GM19397 (cell line): Measurements from ENCODE around the gene UST.
"Not testable (repeated sequence)": the region's sequence is repeated elsewhere in the genome, so short reads cannot be mapped to it uniquely, and the experiment has no call there.

Source experiments
- ATAC-seq: cut with Tn5 transposase; IDR thresholded peaks from one replicate; pipeline ENCODE4 v1.9.1; 2021; ENCODE audit warnings: mild to moderate bottlenecking, moderate library complexity; ENCODE audit not compliant: unreplicated experiment

Gene UST

GRCh38 chr6:148727104-148727503 is 19.7 kb upstream of the UST start:
- ATAC-seq, result no peak

- ATAC-seq, result no peak
These were observed 10.8 kb upstream of the UST start for GRCh38 chr6:148735989-148736388.

DNA sequence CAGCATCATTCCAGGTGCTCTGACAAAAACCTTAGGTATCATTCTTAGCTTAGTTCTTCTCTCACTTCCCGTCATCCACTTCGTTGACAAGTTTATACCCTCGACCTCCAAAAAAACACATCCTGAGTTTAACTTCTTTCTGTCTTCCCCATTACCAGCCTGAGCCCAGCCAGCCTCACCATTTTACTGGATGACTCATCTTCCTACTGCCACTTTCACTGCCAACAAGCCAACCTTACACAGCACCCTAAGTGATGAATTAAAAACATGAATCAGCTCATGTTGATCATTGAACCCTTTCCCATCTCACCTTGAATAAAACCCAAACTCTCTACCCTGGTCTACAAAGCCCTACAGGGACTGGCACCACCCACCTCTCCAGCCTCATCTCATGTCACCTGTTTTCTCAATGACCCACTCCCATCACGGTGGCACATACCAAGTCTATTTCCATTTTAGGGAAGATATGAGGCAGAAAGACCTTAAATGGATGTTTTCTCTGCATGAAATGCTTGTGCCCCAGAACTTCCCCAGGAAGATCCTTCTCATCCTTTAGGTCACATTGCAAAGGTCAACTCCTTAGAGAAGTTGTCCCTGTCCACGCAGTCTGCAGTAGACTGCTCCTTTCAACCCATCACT is 9.9 kb upstream of the UST start:
- no peak for ATAC-seq

DNA sequence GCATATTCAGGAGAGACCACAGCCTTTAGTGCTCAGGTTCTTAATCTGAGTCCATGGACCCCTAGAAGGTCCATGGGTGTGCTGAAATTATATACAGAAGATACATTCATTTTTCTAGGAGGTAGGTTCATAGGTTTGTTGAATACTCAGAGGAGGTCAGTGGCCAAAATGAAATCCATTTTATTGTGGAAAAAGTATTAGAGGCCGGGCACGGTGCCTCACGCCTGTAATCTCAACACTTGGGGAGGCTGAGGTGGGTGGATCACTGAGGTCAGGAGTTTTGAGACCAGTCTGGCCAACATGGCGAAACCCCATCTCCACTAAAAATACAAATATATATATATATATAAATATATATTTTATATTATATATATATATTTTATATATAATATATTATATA is 9.0 kb upstream of the UST start:
- ATAC-seq, result no peak

GRCh38 chr6:148738946-148739821 is 7.6 kb upstream of the UST start:
- ATAC-seq, result no peak

- ATAC-seq, result no peak
These were observed 7.1 kb upstream of the UST start for GRCh38 chr6:148739822-148740128.

- no peak for ATAC-seq
These were observed 3.4 kb upstream of the UST start for GRCh38 chr6:148743476-148743875.

GRCh38 chr6:148745926-148746325 is 904 bp upstream of the UST start:
- ATAC-seq, result no peak

DNA sequence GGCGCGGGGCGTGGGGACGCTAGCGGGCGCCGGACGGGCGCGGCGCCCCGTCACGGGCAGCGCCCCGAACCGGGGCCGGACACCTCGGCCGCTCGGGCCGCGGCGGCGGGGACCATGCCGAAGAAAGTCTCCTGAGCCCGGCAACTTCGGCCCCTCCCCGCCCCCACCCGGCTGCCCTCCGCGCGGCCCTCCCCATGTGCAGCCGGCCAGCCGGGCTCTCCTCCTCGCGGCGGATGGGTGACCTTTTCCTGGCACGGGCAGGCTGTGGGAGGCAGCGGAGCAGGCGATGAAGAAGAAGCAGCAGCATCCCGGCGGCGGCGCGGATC is 278 bp downstream of the UST start:
- no peak for ATAC-seq

DNA sequence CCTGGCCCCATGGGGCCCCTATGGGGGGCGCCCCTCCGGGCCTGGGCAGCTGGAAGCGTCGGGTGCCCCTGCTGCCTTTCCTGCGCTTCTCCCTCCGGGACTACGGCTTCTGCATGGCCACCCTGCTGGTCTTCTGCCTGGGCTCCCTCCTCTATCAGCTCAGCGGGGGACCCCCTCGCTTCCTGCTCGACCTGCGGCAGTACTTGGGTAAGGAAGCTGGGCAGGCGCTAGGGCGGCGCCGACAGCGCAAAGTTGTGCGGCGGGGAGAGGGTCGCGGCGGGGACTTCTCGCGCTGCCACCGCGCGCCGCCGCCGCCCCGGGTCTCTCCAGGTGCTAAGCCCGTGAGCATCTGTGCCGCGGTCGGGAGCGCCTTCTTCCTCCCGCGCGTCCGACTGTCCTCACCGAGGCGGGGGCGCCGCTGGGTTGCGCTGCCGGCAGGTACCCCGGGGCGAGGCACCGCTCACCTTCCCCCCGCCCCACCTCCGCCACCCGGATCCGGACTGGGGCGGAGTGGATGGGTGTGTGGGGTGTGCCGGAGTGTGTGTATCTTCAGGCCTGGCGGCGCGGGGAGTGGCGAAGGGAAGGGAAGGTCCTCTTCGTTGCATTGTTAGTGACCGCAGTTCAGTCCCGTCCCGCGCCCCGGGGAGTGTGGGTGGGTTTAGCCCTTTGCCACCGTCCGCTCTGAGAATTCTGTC is 788 bp downstream of the UST start:
- ATAC-seq, result no peak

DNA sequence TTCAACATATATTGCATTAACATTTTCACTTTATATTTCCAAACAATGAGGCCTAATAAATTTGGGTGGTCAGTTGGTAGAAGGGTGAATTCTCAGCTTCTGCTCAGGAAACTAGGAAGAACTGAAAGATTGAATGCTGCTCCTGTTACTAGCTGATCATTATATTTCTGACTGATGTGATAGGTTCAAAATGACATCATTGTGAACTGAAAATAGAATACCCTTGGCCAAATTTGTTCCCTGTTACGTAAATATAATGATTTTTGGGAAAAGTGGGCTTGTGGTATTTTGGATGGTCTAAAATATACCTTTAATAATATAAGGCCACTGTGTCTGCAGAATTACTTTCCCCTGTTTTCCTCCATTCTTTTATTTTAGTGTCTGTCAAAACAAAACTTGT is 2.8 kb downstream of the UST start:
- no peak for ATAC-seq

GRCh38 chr6:148750838-148751792 is 4.3 kb downstream of the UST start:
- ATAC-seq, result no peak

DNA sequence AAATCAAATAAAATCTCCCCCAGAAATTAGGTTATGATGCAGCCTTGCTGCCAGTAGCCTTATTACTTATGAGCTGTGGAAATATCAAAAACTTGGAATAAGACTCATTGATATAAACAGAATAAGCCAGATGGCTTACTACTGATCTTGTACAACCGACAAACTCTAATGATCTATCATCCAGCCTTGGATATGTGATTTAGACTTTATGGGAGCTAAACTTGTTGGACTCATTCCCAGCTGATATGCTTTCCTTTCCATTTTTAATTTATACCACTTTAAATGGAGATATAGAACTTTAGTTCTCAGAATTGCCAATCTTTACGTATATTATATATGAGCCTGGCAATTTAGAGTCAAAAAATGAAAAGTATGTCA is 5.0 kb downstream of the UST start:
- no peak for ATAC-seq

DNA sequence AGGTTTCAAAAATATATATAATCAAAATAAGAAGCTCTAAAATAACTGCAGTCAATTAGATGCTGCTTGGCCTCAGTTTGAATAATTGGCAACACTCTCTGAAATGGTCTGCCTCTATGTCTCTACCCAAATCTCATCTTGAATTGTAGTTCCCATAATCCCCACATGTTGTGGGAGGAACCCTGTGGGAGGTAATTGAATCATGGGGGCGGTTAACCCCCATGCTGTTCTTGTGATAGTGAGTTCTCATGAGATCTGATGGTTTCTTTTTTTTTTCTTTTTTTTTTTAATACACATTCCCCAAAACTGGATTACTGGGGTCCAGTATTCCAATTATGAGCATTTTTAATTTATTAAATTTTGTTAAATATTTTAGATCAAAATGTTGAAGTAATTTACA is 8.5 kb downstream of the UST start:
- ATAC-seq, result not testable (repeated sequence)

- ATAC-seq, result no peak
These were observed 11.2 kb downstream of the UST start for GRCh38 chr6:148757944-148758480.

DNA sequence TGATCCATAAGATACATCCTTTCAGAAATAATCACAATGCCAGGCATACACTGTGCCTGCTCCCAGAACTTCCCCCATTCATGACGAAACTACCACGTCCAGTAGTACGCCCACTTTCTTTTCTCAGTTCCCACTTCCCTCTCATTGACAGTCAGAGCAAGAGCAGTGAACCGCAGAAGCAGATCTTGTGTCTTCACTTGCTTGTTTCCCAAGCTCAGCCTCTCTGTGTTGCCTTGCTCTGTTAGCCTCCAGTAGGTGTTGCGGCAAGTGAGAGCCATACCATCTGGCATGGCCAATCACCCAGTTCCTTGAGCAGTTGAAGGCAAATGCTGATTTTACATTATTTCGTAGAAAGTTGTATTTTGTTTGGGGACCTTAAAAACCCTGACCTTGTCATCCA is 11.7 kb downstream of the UST start:
- ATAC-seq, result peak; percentile 78

GRCh38 chr6:148760258-148760534 is 13.4 kb downstream of the UST start:
- ATAC-seq, result no peak

DNA sequence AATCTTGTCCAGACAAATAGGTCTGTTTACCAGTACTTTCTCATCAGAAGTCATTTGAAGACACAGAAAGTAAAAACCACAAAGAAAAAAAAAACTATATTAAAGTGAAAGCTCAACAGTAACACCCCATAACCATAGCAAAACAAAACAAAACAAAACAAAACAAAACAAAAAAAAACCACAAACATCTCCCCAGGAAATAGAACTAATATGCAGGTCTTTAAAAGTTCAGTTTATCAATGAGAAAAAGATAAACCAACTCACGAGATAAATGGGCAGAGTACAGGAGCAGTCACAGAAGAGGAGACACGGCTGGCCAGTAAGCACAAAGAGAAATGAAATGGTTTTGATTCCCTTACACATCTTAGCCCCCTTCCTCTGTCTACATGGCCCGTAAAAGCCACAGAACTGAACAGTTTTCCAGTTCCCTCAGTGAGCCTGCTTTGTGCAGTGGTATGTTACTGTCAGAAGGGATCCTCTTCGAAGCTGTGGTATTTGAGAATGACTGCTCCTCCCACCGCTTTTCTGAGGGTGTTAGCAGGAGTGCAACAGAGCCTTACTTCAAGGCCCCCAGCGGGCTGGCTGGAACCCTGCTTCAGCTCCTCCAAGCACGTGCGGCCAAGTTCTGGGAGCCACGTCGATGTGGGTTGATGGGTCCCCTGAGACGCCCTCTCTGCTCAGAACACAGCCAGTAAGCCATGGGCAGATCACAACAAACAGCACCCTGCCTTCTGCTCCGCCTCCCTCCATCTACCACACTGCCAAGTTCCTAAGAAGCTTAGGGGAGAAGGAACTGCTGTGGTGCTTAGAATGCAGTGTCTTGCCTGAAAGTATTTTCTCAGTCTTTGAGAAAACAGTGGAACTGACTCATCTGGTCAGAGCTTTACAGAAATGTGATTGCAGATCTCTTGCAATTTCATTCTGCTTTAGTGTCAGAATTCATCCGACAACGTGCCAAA is 14.0 kb downstream of the UST start:
- peak; percentile 45 for ATAC-seq

- ATAC-seq, result no peak
These were observed 14.7 kb downstream of the UST start for GRCh38 chr6:148761527-148762011.

DNA sequence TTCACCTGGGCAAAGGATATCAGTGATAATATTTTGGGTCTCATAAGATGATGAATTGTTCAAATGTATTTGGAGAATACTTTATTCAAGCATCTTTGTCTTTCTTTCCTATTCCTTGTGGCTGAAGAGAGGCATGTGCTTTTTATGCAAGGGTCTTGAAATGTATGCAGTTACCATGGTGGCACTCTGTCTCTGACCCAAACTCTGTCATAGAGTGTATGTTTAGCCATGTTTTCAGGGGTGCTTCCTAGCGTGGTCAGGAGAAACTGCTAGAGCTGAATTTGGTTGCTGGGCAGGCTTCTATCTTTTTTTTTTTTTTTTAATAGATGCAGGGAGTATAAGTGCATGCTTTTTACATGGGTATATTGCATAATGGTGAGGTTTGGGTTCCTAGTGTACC is 15.4 kb downstream of the UST start:
- no peak for ATAC-seq
